Measurements from ENCODE around the gene CHAMP1. TPM values are rescaled to one million over a fixed set of nuclear protein-coding genes. Genes with fewer than 3 reads are reported as not detected.

CHAMP1 gene
- total and polyA plus RNA-seq, 8 donors, result 1.7 to 40.6 (median 7.7) TPM

- H3K27me3 ChIP-seq, result no peaks in the 10 kb centered on the region
- peaks cover 35 to 67% (median 52%) of the 10 kb centered on the region in 4 donors for H3K4me1 ChIP-seq
- intact Hi-C loops (cut with DNase I; ENCODE audit: low total_unique reads), result no loop called here
- no peak for DNase-seq
- H3K9me3 ChIP-seq, result no peaks in the 10 kb centered on the region
- peaks cover 0 to 4% (median under 1%) of the 10 kb centered on the region in 4 donors for H3K36me3 ChIP-seq
- peak overlapping the region in 4 of 5 donors; percentile 90 to 98 (median 94) for H3K27ac ChIP-seq
- 10 to 15% (median 14%) methylated on average over 7 of the region's 7 CpGs for WGBS, 5 donors
- TF ChIP-seq CTCF (IDR thresholded peaks at IDR 0.05), result no peak
- TF ChIP-seq POLR2A (IDR thresholded peaks at IDR 0.05), result no peak
- no peak for TF ChIP-seq EP300 (IDR thresholded peaks at IDR 0.05)
- no peak for TF ChIP-seq POLR2AphosphoS5 (IDR thresholded peaks at IDR 0.05)
- H3K4me3 ChIP-seq, result peak overlapping the region; percentile 82 to 91 (median 90)
Observed at GRCh38 chr13:114315074-114315785, 927 bp downstream of the CHAMP1 start.

- H3K27me3 ChIP-seq, result no peaks in the 10 kb centered on the region
- DNase-seq, result no peak
- H3K4me1 ChIP-seq, result peaks cover 35 to 60% (median 47%) of the 10 kb centered on the region in 4 donors
- no peaks in the 10 kb centered on the region for H3K9me3 ChIP-seq
- intact Hi-C loops (cut with DNase I; ENCODE audit: low total_unique reads), result no loop called here
- H3K4me3 ChIP-seq, result no peak overlapping the region
- peaks cover 20 to 35% (median 30%) of the 10 kb centered on the region in 4 donors for H3K36me3 ChIP-seq
- H3K27ac ChIP-seq, result no peak overlapping the region
- 3 to 23% (median 22%) methylated on average over 1 of the region's 1 CpG for WGBS, 5 donors
- TF ChIP-seq CTCF (IDR thresholded peaks at IDR 0.05), result no peak
- TF ChIP-seq POLR2AphosphoS5 (IDR thresholded peaks at IDR 0.05), result no peak
- TF ChIP-seq POLR2A (IDR thresholded peaks at IDR 0.05), result no peak
- TF ChIP-seq EP300 (IDR thresholded peaks at IDR 0.05), result no peak
Observed at GRCh38 chr13:114318624-114319023, 4.3 kb downstream of the CHAMP1 start.

- Histone ChIP-seq H3K27me3 (no peaks in the 10 kb centered on the region), H3K36me3 (peaks cover 29 to 44% (median 38%) of the 10 kb centered on the region in 4 donors), H3K4me3 (no peak overlapping the region), H3K9me3 (no peaks in the 10 kb centered on the region), H3K27ac (peak overlapping the region in 1 of 5 donors; percentile 17), H3K4me1 (peaks cover 31 to 57% (median 45%) of the 10 kb centered on the region in 4 donors)
- intact Hi-C loops (cut with DNase I; ENCODE audit: low total_unique reads), result no loop called here
- WGBS, 5 donors, result 61 to 72% (median 66%) methylated on average over 3 of the region's 3 CpGs
- DNase-seq, result no peak
- no peak for TF ChIP-seq POLR2A (IDR thresholded peaks at IDR 0.05)
- no peak for TF ChIP-seq CTCF (IDR thresholded peaks at IDR 0.05)
- TF ChIP-seq EP300 (IDR thresholded peaks at IDR 0.05), result no peak
- TF ChIP-seq POLR2AphosphoS5 (IDR thresholded peaks at IDR 0.05), result no peak
Observed at GRCh38 chr13:114319441-114319913, 5.2 kb downstream of the CHAMP1 start.

- peaks cover 30 to 57% (median 44%) of the 10 kb centered on the region in 4 donors for H3K4me1 ChIP-seq
- H3K4me3 ChIP-seq, result no peak overlapping the region
- no peaks in the 10 kb centered on the region for H3K9me3 ChIP-seq
- no peak for DNase-seq
- intact Hi-C loops (cut with DNase I; ENCODE audit: low total_unique reads), result no loop called here
- H3K27me3 ChIP-seq, result no peaks in the 10 kb centered on the region
- peaks cover 35 to 49% (median 44%) of the 10 kb centered on the region in 4 donors for H3K36me3 ChIP-seq
- TF ChIP-seq POLR2A (IDR thresholded peaks at IDR 0.05), result no peak
- no peak for TF ChIP-seq POLR2AphosphoS5 (IDR thresholded peaks at IDR 0.05)
- TF ChIP-seq EP300 (IDR thresholded peaks at IDR 0.05), result no peak
- TF ChIP-seq CTCF (IDR thresholded peaks at IDR 0.05), result no peak
- peak overlapping the region in 1 of 5 donors; percentile 17 for H3K27ac ChIP-seq
Observed at GRCh38 chr13:114320065-114320464, 5.8 kb downstream of the CHAMP1 start.
